IMR-90 (cell line): Measurements from ENCODE around the gene SDHA. TPM values are rescaled to one million over a fixed set of nuclear protein-coding genes. Genes with fewer than 3 reads are reported as not detected.
"Not testable (repeated sequence)": the region's sequence is repeated elsewhere in the genome, so short reads cannot be mapped to it uniquely, and the experiment has no call there.

ENCODE experiments used
- ATAC-seq: fragments of 200-7000 bp; cut with Tn5 transposase; 2 replicates; pipeline ENCODE4 v1.9.1; 2020; ENCODE audit warnings: low read depth, mild to moderate bottlenecking, moderate library complexity
- BruUV-seq: library from RNA; stranded (reverse); fragments of 400-500 nt; replicated peaks from 2 replicates; lab custom pipeline; 2021; lab: Mats Ljungman, UMichigan
- CTCF ChIA-PET: fragments of 300-600 bp; formaldehyde crosslinking; extraction: SDS; loops from one replicate; lab custom pipeline; 2021; ENCODE audit warnings: antibody characterized with exemption; lab: Yijun Ruan, JAX
- POLR2A ChIA-PET: fragments of 300-600 bp; sonication (Branson Sonifier 250); formaldehyde crosslinking; loops from one replicate; lab custom pipeline; 2022; ENCODE audit warnings: antibody characterized with exemption; ENCODE audit not compliant: unreplicated experiment; lab: Charles Lee
- DNase-seq: peaks from one replicate; pipeline ENCODE4 v3.0.0; 2013
- H2AFZ ChIP-seq: replicated peaks from 2 replicates; pipeline ENCODE3; 2013; ENCODE audit warnings: low read length, mild to moderate bottlenecking; ENCODE audit not compliant: poor library complexity
- H2AK5ac ChIP-seq: 2 replicates; pipeline ENCODE4 v1.6.1; 2013; ENCODE audit warnings: low read depth, low read length, inconsistent platforms
- H2AK9ac ChIP-seq: replicated peaks from 2 replicates; pipeline ENCODE3; 2013; ENCODE audit warnings: mild to moderate bottlenecking, low read depth, low read length, moderate library complexity; ENCODE audit not compliant: poor library complexity
- H2BK120ac ChIP-seq: 2 replicates; pipeline ENCODE4 v1.6.1; 2013; ENCODE audit warnings: low read depth, low read length, inconsistent platforms
- H2BK15ac ChIP-seq: 3 replicates; pipeline ENCODE4 v1.6.1; 2013; ENCODE audit warnings: low read depth, low read length, inconsistent platforms
- H2BK20ac ChIP-seq: 2 replicates; pipeline ENCODE4 v1.6.1; 2013; ENCODE audit warnings: low read depth, mild to moderate bottlenecking, inconsistent platforms, low read length, moderate library complexity
- H2BK5ac ChIP-seq: 2 replicates; pipeline ENCODE4 v1.6.1; 2013; ENCODE audit warnings: mild to moderate bottlenecking, low read depth, low read length, inconsistent platforms; ENCODE audit not compliant: poor library complexity, severe bottlenecking
- H3K14ac ChIP-seq: replicated peaks from 2 replicates; pipeline ENCODE4 v1.6.1; 2013; ENCODE audit warnings: low read depth, low read length, inconsistent platforms
- H3K18ac ChIP-seq: 2 replicates; pipeline ENCODE4 v1.6.1; 2013; ENCODE audit warnings: low read depth, low read length, control low read depth
- H3K23ac ChIP-seq: 2 replicates; pipeline ENCODE4 v1.6.1; 2013; ENCODE audit warnings: low read depth, low read length, inconsistent platforms
- H3K27ac ChIP-seq: 2 replicates; pipeline ENCODE4 v1.5.1; 2013; ENCODE audit warnings: mild to moderate bottlenecking, control low read depth, low read length; ENCODE audit not compliant: insufficient read depth
- H3K27me3 ChIP-seq: 2 replicates; pipeline ENCODE4 v1.6.1; 2013; ENCODE audit warnings: low read length; ENCODE audit not compliant: control insufficient read depth, insufficient read depth
- H3K36me3 ChIP-seq: 2 replicates; pipeline ENCODE4 v1.6.1; 2013; ENCODE audit warnings: low read length, mixed read lengths; ENCODE audit not compliant: control insufficient read depth, insufficient read depth
- H3K4ac ChIP-seq: 2 replicates; pipeline ENCODE4 v1.6.1; 2013; ENCODE audit warnings: low read depth, low read length, inconsistent platforms
- H3K4me1 ChIP-seq: 2 replicates; pipeline ENCODE4 v1.6.1; 2013; ENCODE audit warnings: low read length, mixed read lengths; ENCODE audit not compliant: control insufficient read depth, insufficient read depth
- H3K4me2 ChIP-seq: 2 replicates; pipeline ENCODE4 v1.6.1; 2013; ENCODE audit warnings: low read depth, mild to moderate bottlenecking, control low read depth, low read length, moderate library complexity
- H3K4me3 ChIP-seq: 2 replicates; pipeline ENCODE4 v1.5.1; 2013; ENCODE audit warnings: low read depth, mild to moderate bottlenecking, control low read depth, low read length, moderate library complexity; ENCODE audit not compliant: insufficient read depth
- H3K56ac ChIP-seq: 2 replicates; pipeline ENCODE4 v1.6.1; 2013; ENCODE audit warnings: low read length, inconsistent platforms; ENCODE audit not compliant: insufficient read depth; ENCODE audit errors: extremely low read depth
- H3K79me1 ChIP-seq, 2 experiments: 2 replicates each; pipeline ENCODE4 v1.6.1; 2013; ENCODE audit warnings: low read length in 2 of 2, inconsistent platforms in 1 of 2, low read depth in 1 of 2
- H3K9ac ChIP-seq: 2 replicates; pipeline ENCODE4 v1.6.1; 2013; ENCODE audit warnings: low read depth, low read length, control low read depth
- H3K9me1 ChIP-seq: 2 replicates; pipeline ENCODE4 v1.6.1; 2013; ENCODE audit warnings: low read length, inconsistent platforms; ENCODE audit not compliant: insufficient read depth
- H3K9me3 ChIP-seq: 2 replicates; pipeline ENCODE4 v1.6.1; 2013; ENCODE audit warnings: low read length; ENCODE audit not compliant: control insufficient read depth, insufficient read depth
- H4K20me1 ChIP-seq: 2 replicates; pipeline ENCODE4 v1.6.1; 2013; ENCODE audit warnings: low read length, inconsistent platforms; ENCODE audit not compliant: insufficient read depth
- H4K5ac ChIP-seq: 2 replicates; pipeline ENCODE4 v1.6.1; 2013; ENCODE audit warnings: mild to moderate bottlenecking, low read depth, low read length, control low read depth
- H4K8ac ChIP-seq, 2 experiments: 2 replicates each; pipeline ENCODE4 v1.6.1; 2013; ENCODE audit warnings: low read depth in 2 of 2, low read length in 2 of 2, control low read depth in 1 of 2, inconsistent platforms in 1 of 2
- H4K91ac ChIP-seq: 2 replicates; pipeline ENCODE4 v1.6.1; 2013; ENCODE audit warnings: low read depth, low read length, inconsistent platforms; ENCODE audit not compliant: insufficient read depth
- POLR2A ChIP-seq: IDR thresholded peaks from 2 replicates; pipeline ENCODE4 v1.6.1; 2012; ENCODE audit warnings: mild to moderate bottlenecking, low read depth, low read length
- WGBS, 2 experiments: methylation state at CpG; one replicate each; pipeline versions ENCODE4 v1.1.5 to v1.1.7; 2013; ENCODE audit warnings: missing lambda C conversion rate in 2 of 2; ENCODE audit not compliant: insufficient read length in 1 of 2; ENCODE audit errors: extremely low coverage in 2 of 2; 5-methylcytosine and 5-hydroxymethylcytosine counted together
- dilution Hi-C: fragments of 300-500 bp; cut with HindIII; formaldehyde crosslinking; loops from one replicate; pipeline ENCODE4 v1.14.3; 2018; ENCODE audit warnings: low sequenced_read_pairs; ENCODE audit not compliant: unreplicated experiment
- in situ Hi-C: fragments of 300-500 bp; cut with MboI; formaldehyde crosslinking; loops from 3 replicates; pipeline ENCODE4 v1.14.3; 2019; ENCODE audit warnings: low sequenced_read_pairs, inconsistent platforms, mixed read lengths
- intact Hi-C: fragments of 100-400 bp; cut with micrococcal nuclease; formaldehyde crosslinking; loops from 2 replicates; pipeline ENCODE4 v1.10.0; 2022
- polyA plus RNA-seq, 3 experiments: library from polyadenylated mRNA; depleted of rRNA; stranded (reverse); fragments of >200 nt; gene quantifications; 2 replicates each; pipeline ENCODE4 v1.2.3, GENCODE V29; 2012; ENCODE audit warnings: low replicate concordance in 1 of 3
- total RNA-seq: library from RNA; depleted of rRNA; stranded (reverse); fragments of >200 nt; gene quantifications from 2 replicates; pipeline ENCODE4 v1.2.3, GENCODE V29; 2012

Gene SDHA
- total and polyA plus RNA-seq, 2 of the 4 experiments (the other 2 are of a cell fraction) = 105 to 121 TPM

GRCh38 chr5:273091-273490, 55.0 kb downstream of the SDHA start:
- H3K56ac ChIP-seq, POLR2A ChIA-PET, H3K27me3 ChIP-seq, H4K20me1 ChIP-seq, H2AK5ac ChIP-seq, H3K9me3 ChIP-seq, intact Hi-C loops, H2BK120ac ChIP-seq, dilution Hi-C loops, H4K8ac ChIP-seq, H2BK5ac ChIP-seq, DNase-seq, H3K4me2 ChIP-seq, in situ Hi-C loops, H3K4me1 ChIP-seq, CTCF ChIA-PET, H2BK15ac ChIP-seq, H3K14ac ChIP-seq, H2AFZ ChIP-seq, H2BK20ac ChIP-seq, H4K5ac ChIP-seq, H3K4ac ChIP-seq, H3K9me1 ChIP-seq, H2AK9ac ChIP-seq, H3K23ac ChIP-seq, H3K27ac ChIP-seq, H3K4me3 ChIP-seq, H3K18ac ChIP-seq, H4K91ac ChIP-seq, ATAC-seq, H3K9ac ChIP-seq: not testable (repeated sequence)
- no CpG with 5 or more reads among the region's 9 CpGs for WGBS, 2 experiments
- peaks cover 13% of the 10 kb centered on the region for H3K36me3 ChIP-seq
- peaks cover 2 to 20% of the 10 kb centered on the region in 2 experiments; a peak in 3 of 4 replicates for H3K79me1 ChIP-seq
- TSS peak; percentile 17 for BruUV-seq
- 0 out of 2 replicates have a peak, but pooled peaks have one; percentile 28 for TF ChIP-seq POLR2A
